Karpas-422 (cell line): Measurements from ENCODE around the gene HYAL2. TPM values are rescaled to one million over a fixed set of nuclear protein-coding genes. Genes with fewer than 3 reads are reported as not detected.

Experiments used
- DNase-seq: peaks from one replicate; pipeline ENCODE4 v3.0.0-alpha.2; 2015
- H2AFZ ChIP-seq: fragments of 200-600 bp; sonication (generic); 2 replicates; pipeline ENCODE4 v1.6.1; 2014; ENCODE audit warnings: antibody characterized with exemption, low read length, mixed read lengths
- H3K27ac ChIP-seq: fragments of 200-600 bp; sonication (generic); 2 replicates; pipeline ENCODE4 v1.5.1; 2014; ENCODE audit warnings: mild to moderate bottlenecking, low read length, moderate library complexity
- H3K27me3 ChIP-seq: fragments of 200-600 bp; sonication (generic); 2 replicates; pipeline ENCODE4 v1.6.1; 2014; ENCODE audit warnings: low read length, mixed read lengths
- H3K36me3 ChIP-seq: fragments of 200-600 bp; sonication (generic); 2 replicates; pipeline ENCODE4 v1.6.1; 2014; ENCODE audit warnings: low read length, mixed read lengths; ENCODE audit not compliant: insufficient read depth
- H3K4me1 ChIP-seq: fragments of 200-600 bp; sonication (generic); 2 replicates; pipeline ENCODE4 v1.6.1; 2014; ENCODE audit warnings: mild to moderate bottlenecking, low read length, mixed read lengths
- H3K4me2 ChIP-seq: fragments of 200-600 bp; sonication (generic); 2 replicates; pipeline ENCODE4 v1.6.1; 2014; ENCODE audit warnings: low read length, low read depth, mild to moderate bottlenecking; ENCODE audit not compliant: poor library complexity, severe bottlenecking
- H3K4me3 ChIP-seq: fragments of 200-600 bp; sonication (generic); 2 replicates; pipeline ENCODE4 v1.5.1; 2014; ENCODE audit warnings: mild to moderate bottlenecking, antibody characterized with exemption, low read length, mixed read lengths
- H3K79me2 ChIP-seq: fragments of 200-600 bp; sonication (generic); 2 replicates; pipeline ENCODE4 v1.6.1; 2014; ENCODE audit warnings: mild to moderate bottlenecking, low read length, mixed read lengths
- H3K9ac ChIP-seq: fragments of 200-600 bp; sonication (generic); 2 replicates; pipeline ENCODE4 v1.6.0; 2014; ENCODE audit warnings: low read length
- H3K9me2 ChIP-seq: fragments of 200-600 bp; sonication (generic), shearing (Covaris generic); replicated peaks from 2 replicates; pipeline ENCODE4 v1.6.0; 2014; ENCODE audit warnings: mild to moderate bottlenecking, low read length, moderate library complexity; ENCODE audit not compliant: insufficient read depth
- H3K9me3 ChIP-seq: fragments of 300-700, 200-600 bp; sonication (generic); 2 replicates; pipeline ENCODE4 v1.6.1; 2014; ENCODE audit warnings: low read length, mixed read lengths
- H4K20me1 ChIP-seq: fragments of 200-600 bp; sonication (generic); 2 replicates; pipeline ENCODE4 v1.6.1; 2014; ENCODE audit warnings: mild to moderate bottlenecking, antibody characterized with exemption, low read length, low read depth; ENCODE audit not compliant: insufficient read depth
- total RNA-seq: library from RNA; depleted of rRNA; stranded (reverse); fragments of >200 nt; shearing (Covaris generic); gene quantifications from 2 replicates; pipeline ENCODE4 v1.2.3, GENCODE V29; 2014; ENCODE audit warnings: low replicate concordance

The HYAL2 gene
- total RNA-seq, 1 experiment from 2014 or later: 12.8 TPM

- no peaks in the 10 kb centered on the region for H4K20me1 ChIP-seq
- H2AFZ ChIP-seq: no peak overlapping the region
- H3K27me3 ChIP-seq: no peaks in the 10 kb centered on the region
- no peak overlapping the region for H3K4me2 ChIP-seq
- H3K9me2 ChIP-seq: no peaks in the 10 kb centered on the region
- H3K4me3 ChIP-seq: no peak overlapping the region
- H3K79me2 ChIP-seq: no peaks in the 10 kb centered on the region
- DNase-seq: no peak
- no peaks in the 10 kb centered on the region for H3K4me1 ChIP-seq
- no peaks in the 10 kb centered on the region for H3K9me3 ChIP-seq
- H3K9ac ChIP-seq: no peak overlapping the region
- no peak overlapping the region for H3K27ac ChIP-seq
- no peaks in the 10 kb centered on the region for H3K36me3 ChIP-seq
Measured at GRCh38 chr3:50279255-50280016, 43.1 kb downstream of the HYAL2 start.

- Histone ChIP-seq H3K27ac (no peak within 1 kb of the TSS), H3K9ac (no peak within 1 kb of the TSS), H3K36me3 (no peaks in the 10 kb centered on the region)
Measured at GRCh38 chr3:50278880-50279224, 43.7 kb downstream of the HYAL2 start, which contains the start of gene LSMEM2. Gene LSMEM2, plus strand, starts transcription at chr3:50279087. Its CDS starts 27 bp downstream, at chr3:50279114.

DNA sequence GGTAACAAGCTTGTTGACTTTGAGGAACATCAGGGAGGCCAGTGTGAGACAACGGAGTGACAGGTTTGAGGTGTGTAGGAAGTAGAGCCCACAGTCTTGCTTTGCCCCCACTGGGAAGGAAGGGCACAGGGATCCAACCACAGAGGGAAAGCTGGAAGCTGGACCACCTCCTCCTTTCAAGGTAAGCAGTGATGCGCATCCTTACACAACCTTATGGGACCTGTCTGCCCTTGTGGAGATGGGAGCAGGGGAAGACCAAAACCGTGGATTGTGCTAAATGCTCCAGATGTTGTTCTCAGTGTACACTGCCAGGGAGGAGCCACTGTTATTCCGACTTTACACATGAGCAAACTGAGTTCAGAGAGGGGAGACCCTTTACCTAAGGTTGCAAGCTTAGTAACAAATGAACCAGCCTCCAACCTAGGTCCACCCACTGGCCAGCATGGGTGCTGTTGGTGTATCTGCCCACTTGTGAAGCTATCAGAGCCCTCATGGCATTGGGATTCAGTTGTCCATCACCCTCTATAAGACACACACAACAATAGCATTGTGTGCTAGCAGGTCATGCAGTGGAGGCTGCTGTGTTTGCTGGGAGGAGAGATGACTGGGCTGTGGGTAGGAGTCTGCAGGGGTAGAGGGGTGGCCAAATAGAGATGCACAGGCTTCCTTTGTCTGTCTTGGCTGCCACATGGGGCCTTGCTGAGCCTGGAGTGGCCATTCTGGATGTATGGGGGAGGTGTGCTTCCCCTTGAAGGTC is 44.2 kb downstream of the HYAL2 start:
- H4K20me1 ChIP-seq: no peaks in the 10 kb centered on the region
- DNase-seq: no peak
- no peaks in the 10 kb centered on the region for H3K4me1 ChIP-seq
- H2AFZ ChIP-seq: no peak overlapping the region
- no peak overlapping the region for H3K9ac ChIP-seq
- no peaks in the 10 kb centered on the region for H3K36me3 ChIP-seq
- H3K9me2 ChIP-seq: no peaks in the 10 kb centered on the region
- H3K9me3 ChIP-seq: no peaks in the 10 kb centered on the region
- no peaks in the 10 kb centered on the region for H3K27me3 ChIP-seq
- no peak overlapping the region for H3K27ac ChIP-seq
- no peak overlapping the region for H3K4me3 ChIP-seq
- no peaks in the 10 kb centered on the region for H3K79me2 ChIP-seq
- H3K4me2 ChIP-seq: no peak overlapping the region

More at GRCh38 chr3:50278880-50279224, 43.7 kb downstream of the HYAL2 start, which contains the start of gene LSMEM2:
- Histone ChIP-seq H3K9me2 (no peaks in the 10 kb centered on the region), H3K9me3 (no peaks in the 10 kb centered on the region), H3K4me1 (no peaks in the 10 kb centered on the region), H3K27me3 (no peaks in the 10 kb centered on the region), H3K4me3 (no peak within 1 kb of the TSS), H2AFZ (no peak within 1 kb of the TSS), H3K4me2 (no peak within 1 kb of the TSS), H3K79me2 (no peaks in the 10 kb centered on the region), H4K20me1 (no peaks in the 10 kb centered on the region)
- DNase-seq: no peak

DNA sequence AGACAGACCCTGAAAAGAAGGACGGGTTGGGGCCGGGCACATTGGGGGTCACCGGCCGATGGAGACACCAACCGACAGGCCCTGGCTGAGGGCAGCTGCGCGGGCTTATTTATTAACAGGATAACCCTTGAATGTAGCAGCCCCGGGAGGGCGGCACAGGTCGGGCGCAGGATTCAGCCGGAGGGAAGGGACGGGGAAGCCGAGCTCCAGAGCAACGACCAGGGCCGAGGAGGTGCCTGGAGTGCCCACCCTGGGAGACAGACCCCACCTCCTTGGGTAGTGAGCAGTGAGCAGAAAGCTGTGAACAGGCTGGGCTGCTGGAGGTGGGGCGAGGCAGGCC is 45.8 kb downstream of the HYAL2 start:
- H3K4me1 ChIP-seq: peaks cover 3% of the 10 kb centered on the region
- H3K4me3 ChIP-seq: no peak overlapping the region
- H3K9ac ChIP-seq: no peak overlapping the region
- no peak overlapping the region for H3K27ac ChIP-seq
- DNase-seq: no peak
- H3K4me2 ChIP-seq: no peak overlapping the region
- H3K27me3 ChIP-seq: no peaks in the 10 kb centered on the region
- no peaks in the 10 kb centered on the region for H3K9me2 ChIP-seq
- no peak overlapping the region for H2AFZ ChIP-seq
- no peaks in the 10 kb centered on the region for H4K20me1 ChIP-seq
- H3K79me2 ChIP-seq: no peaks in the 10 kb centered on the region
- no peaks in the 10 kb centered on the region for H3K36me3 ChIP-seq
- no peaks in the 10 kb centered on the region for H3K9me3 ChIP-seq

DNA sequence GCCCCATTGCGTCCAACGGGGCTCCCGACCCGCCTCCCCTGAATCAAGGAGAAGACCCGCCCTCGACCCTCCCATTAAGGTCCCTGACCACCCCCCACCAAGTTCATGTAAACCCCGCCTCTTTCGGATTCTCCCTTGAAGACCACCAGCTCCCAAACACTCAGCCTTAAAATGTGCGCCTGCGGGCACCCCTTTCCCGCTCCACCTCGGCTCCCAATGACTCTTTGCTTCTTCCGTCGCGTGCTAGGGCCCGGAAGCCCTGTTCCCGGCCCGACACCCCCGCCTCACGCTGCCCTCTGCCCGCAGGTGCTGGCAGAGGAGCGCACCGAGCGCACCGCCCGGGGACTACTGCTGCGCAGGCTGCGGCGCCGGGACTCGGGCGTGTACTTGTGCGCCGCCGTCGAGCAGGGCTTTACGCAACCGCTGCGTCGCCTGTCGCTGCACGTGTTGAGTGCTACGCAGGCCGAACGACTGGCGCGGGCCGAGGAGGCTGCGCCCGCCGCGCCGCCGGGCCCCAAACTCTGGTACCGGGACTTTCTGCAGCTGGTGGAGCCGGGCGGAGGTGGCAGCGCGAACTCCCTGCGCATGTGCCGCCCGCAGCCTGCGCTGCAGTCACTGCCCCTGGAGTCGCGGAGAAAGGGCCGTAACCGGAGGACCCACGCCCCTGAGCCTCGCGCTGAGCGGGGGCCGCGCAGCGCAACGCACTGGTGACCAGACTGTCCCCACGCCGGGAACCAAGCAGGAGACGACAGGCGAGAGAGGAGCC is 46.4 kb downstream of the HYAL2 start:
- no peak overlapping the region for H3K4me2 ChIP-seq
- DNase-seq: no peak
- no peaks in the 10 kb centered on the region for H3K9me2 ChIP-seq

GRCh38 chr3:50275141-50275995 is 47.2 kb downstream of the HYAL2 start:
- Histone ChIP-seq H3K4me1 (peaks cover 3% of the 10 kb centered on the region), H3K27ac (no peak overlapping the region), H3K4me3 (no peak overlapping the region), H3K4me2 (no peak overlapping the region), H3K27me3 (no peaks in the 10 kb centered on the region), H4K20me1 (no peaks in the 10 kb centered on the region), H3K36me3 (no peaks in the 10 kb centered on the region), H3K79me2 (no peaks in the 10 kb centered on the region), H3K9ac (no peak overlapping the region), H3K9me2 (no peaks in the 10 kb centered on the region), H3K9me3 (no peaks in the 10 kb centered on the region), H2AFZ (no peak overlapping the region)
- DNase-seq: no peak

More for the DNA sequence above, 46.4 kb downstream of the HYAL2 start:
- Histone ChIP-seq H3K9ac (no peak overlapping the region), H3K9me3 (no peaks in the 10 kb centered on the region), H3K27me3 (no peaks in the 10 kb centered on the region), H3K27ac (no peak overlapping the region), H3K4me3 (no peak overlapping the region), H4K20me1 (no peaks in the 10 kb centered on the region), H3K36me3 (no peaks in the 10 kb centered on the region), H3K4me1 (peaks cover 3% of the 10 kb centered on the region), H2AFZ (no peak overlapping the region), H3K79me2 (no peaks in the 10 kb centered on the region)

DNA sequence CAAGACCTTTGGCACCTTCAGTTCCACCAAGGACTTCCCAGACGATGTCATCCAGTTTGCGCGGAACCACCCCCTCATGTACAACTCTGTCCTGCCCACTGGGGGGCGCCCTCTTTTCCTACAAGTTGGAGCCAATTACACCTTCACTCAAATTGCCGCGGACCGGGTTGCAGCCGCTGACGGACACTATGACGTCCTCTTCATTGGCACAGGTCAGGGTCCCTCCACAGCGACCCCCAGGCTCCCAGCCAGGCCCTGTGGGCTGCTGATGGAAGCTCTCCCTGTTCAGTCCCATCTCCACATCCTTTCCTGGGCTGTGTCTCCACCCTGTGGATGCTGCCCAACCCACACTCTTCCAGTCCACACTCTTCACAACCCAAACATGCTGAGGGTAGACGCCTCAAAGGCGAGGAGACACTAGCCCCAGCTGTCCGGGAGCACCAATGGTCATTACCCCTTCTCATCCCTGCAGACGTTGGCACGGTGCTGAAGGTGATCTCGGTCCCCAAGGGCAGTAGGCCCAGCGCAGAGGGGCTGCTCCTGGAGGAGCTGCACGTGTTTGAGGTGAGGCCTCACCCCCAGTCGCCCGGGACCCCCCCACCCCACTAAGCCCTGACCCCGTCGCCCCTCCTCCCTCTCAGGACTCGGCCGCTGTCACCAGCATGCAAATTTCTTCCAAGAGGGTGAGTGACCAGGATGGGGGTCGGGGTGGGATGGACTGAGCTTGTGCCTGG is 48.0 kb downstream of the HYAL2 start:
- no peak overlapping the region for H3K27ac ChIP-seq
- peak; percentile 93 for DNase-seq
- no peak overlapping the region for H3K4me2 ChIP-seq
- no peaks in the 10 kb centered on the region for H3K9me3 ChIP-seq
- no peak overlapping the region for H2AFZ ChIP-seq
- H3K27me3 ChIP-seq: no peaks in the 10 kb centered on the region
- no peak overlapping the region for H3K4me3 ChIP-seq
- H3K9me2 ChIP-seq: no peaks in the 10 kb centered on the region
- H4K20me1 ChIP-seq: no peaks in the 10 kb centered on the region
- H3K4me1 ChIP-seq: peaks cover 3% of the 10 kb centered on the region
- H3K36me3 ChIP-seq: no peaks in the 10 kb centered on the region
- H3K79me2 ChIP-seq: no peaks in the 10 kb centered on the region
- H3K9ac ChIP-seq: no peak overlapping the region
